ENCODE measurements around the gene TNC. TPM values are rescaled to one million over a fixed set of nuclear protein-coding genes. Genes with fewer than 3 reads are reported as not detected.

TNC gene
- total RNA-seq, 1 donor from 2014 or later, result 21.5 TPM

DNA sequence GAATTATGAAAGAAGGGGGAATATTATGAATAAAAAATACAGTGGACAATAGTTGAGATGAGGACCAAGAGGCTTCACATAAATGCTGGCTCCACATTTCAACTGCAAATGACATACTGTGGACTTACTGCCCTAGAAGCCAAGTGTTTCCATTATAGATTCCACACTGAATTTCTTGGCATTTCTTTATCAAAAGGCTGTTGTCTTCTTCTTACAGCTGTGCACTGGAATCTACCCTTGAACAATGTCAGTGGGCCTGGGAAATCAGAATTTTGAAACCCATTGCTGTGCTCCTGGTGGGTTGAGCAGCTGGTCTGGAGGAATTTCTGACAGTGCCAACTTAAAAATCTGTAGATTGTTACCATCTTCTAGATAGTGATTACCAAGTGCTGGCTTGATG is 49.9 kb downstream of the TNC start:
- no peak overlapping the region for H3K4me3 Mint-ChIP-seq
- no peak for DNase-seq (ENCODE audit: low spot score in 2 of 2, unreplicated experiment in 2 of 2)
- no peak overlapping the region for H3K27ac Mint-ChIP-seq
- H3K4me1 Mint-ChIP-seq, result peaks cover 10% of the 10 kb centered on the region
- H3K27me3 Mint-ChIP-seq (ENCODE audit: low read depth), result no peaks in the 10 kb centered on the region
- H3K36me3 Mint-ChIP-seq, result no peaks in the 10 kb centered on the region
- no peaks in the 10 kb centered on the region for H3K9me3 Mint-ChIP-seq
- TF ChIP-seq, protein P1, sequence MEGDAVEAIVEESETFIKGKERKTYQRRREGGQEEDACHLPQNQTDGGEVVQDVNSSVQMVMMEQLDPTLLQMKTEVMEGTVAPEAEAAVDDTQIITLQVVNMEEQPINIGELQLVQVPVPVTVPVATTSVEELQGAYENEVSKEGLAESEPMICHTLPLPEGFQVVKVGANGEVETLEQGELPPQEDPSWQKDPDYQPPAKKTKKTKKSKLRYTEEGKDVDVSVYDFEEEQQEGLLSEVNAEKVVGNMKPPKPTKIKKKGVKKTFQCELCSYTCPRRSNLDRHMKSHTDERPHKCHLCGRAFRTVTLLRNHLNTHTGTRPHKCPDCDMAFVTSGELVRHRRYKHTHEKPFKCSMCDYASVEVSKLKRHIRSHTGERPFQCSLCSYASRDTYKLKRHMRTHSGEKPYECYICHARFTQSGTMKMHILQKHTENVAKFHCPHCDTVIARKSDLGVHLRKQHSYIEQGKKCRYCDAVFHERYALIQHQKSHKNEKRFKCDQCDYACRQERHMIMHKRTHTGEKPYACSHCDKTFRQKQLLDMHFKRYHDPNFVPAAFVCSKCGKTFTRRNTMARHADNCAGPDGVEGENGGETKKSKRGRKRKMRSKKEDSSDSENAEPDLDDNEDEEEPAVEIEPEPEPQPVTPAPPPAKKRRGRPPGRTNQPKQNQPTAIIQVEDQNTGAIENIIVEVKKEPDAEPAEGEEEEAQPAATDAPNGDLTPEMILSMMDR (IDR thresholded peaks at IDR 0.05; ENCODE audit: unreplicated experiment), result no peak

DNA sequence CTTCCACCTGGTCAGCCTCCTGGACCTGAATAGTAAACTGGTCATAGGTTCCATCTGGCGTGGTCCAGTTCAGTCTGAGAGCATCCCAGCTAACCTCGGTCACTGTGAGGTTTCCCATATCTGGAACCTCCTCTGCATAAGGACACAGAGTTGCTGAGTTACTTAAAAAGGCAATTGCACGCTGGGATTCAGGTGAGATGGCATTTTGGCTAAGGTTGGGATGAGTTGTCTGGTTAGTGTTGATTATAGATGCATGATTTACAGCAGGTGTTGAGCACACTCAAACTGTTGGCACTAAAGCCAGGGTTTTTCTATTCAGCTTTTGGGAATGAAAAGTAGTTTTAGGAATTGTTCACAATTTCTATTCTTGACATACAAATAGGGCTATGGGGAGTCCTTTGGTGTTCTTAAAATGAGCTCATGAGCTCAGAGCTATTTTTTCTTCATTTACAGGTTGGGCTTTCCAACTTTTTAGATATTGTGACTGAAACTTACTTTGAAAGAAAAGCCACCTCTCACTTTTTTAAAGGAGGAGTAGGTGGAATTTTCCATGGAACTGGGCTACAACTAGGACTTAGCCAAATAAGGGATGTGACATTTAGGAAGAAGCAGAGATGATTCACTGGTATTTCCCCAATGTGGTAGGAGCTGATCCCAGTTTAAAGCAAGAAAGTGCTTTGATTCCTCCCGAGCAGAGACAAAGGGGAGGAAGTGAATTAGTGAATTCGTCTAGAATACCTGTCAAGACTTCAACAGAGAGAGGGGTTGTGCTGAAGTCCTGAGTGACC is 54.7 kb downstream of the TNC start:
- Mint-ChIP-seq H3K27ac (no peak overlapping the region), H3K27me3 (ENCODE audit: low read depth) (no peaks in the 10 kb centered on the region), H3K36me3 (no peaks in the 10 kb centered on the region), H3K4me1 (peaks cover 5% of the 10 kb centered on the region), H3K4me3 (no peak overlapping the region), H3K9me3 (no peaks in the 10 kb centered on the region)
- TF ChIP-seq, protein P1 (IDR thresholded peaks at IDR 0.05; ENCODE audit: unreplicated experiment), result no peak
- no peak for DNase-seq (ENCODE audit: low spot score in 2 of 2, unreplicated experiment in 2 of 2)

DNA sequence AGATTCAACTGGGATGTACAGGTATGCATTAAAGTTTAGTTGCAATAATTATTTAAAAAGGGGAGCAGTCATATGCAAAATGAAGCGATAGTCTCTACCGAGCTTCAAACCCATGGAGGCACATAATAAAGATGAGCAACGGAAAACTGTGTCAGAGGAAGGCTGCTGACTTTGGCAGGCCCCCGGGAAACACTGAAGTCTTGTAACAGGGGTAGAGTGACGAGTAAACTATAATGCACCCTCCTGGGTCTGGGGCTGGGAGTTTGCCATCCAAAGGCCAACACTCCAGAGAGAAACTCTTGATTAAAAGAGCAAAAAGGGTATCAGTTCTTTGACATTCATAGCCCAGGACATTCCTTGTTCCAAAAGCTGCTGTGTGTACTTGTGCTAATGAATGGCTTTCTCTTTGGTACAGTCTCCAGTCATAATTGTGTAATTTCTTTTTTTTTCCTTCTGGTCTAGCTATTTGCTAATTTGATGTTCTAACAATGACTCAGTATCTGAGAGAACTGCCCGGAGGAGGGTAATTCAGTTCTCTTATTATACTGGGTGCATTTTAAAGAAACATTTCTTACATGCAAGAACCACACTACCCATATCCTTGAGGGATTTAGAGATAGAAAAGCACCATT is 59.2 kb downstream of the TNC start:
- Mint-ChIP-seq H3K36me3 (no peaks in the 10 kb centered on the region), H3K9me3 (no peaks in the 10 kb centered on the region), H3K27ac (no peak overlapping the region), H3K4me3 (no peak overlapping the region), H3K4me1 (peaks cover 5% of the 10 kb centered on the region), H3K27me3 (ENCODE audit: low read depth) (no peaks in the 10 kb centered on the region)
- DNase-seq (ENCODE audit: low spot score in 2 of 2, unreplicated experiment in 2 of 2), result no peak
- TF ChIP-seq, protein P1 (IDR thresholded peaks at IDR 0.05; ENCODE audit: unreplicated experiment), result no peak

DNA sequence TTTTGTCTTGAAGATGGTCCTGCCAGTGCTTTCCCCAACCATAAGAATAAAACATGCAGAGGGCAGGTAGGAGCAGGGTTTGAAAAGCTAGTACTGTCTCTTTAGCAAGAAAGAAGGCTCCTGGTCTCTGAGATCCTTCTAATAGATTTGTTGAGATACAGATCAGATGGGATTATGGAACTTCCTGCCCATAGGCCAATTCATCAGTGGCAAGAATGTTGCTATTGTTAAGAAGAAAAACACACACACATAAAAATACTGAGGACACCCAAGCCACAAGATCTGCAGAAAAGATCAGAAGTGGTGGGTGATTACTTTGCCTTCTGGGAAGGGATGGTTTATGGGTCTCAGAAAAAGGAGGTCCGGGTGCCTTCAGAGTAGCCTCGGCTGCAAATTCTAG is 59.8 kb downstream of the TNC start:
- H3K4me1 Mint-ChIP-seq, result peaks cover 5% of the 10 kb centered on the region
- TF ChIP-seq, protein P1 (IDR thresholded peaks at IDR 0.05; ENCODE audit: unreplicated experiment), result no peak
- H3K9me3 Mint-ChIP-seq, result no peaks in the 10 kb centered on the region
- no peak for DNase-seq (ENCODE audit: low spot score in 2 of 2, unreplicated experiment in 2 of 2)
- H3K4me3 Mint-ChIP-seq, result no peak overlapping the region
- no peaks in the 10 kb centered on the region for H3K36me3 Mint-ChIP-seq
- H3K27me3 Mint-ChIP-seq (ENCODE audit: low read depth), result no peaks in the 10 kb centered on the region
- H3K27ac Mint-ChIP-seq, result no peak overlapping the region

DNA sequence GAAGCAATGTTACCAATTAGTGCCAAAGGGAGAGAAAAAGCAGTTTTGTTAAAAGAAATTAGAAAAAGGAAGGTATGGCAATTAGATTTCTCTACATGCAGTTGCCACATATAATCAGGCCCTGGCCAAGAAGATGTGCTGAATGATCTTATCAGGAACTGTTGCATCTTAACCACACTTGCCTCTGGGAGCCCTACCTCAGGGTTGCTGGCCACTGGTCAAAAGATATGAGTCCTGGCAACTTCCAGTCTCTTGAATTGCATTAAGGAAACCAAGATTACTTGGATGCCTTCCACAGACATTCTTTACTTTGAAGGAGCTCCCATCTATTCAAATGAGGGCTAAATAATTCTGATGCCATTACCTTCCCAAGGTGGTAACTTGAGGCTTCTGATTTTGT is 60.4 kb downstream of the TNC start:
- H3K27me3 Mint-ChIP-seq (ENCODE audit: low read depth), result no peaks in the 10 kb centered on the region
- H3K4me1 Mint-ChIP-seq, result peaks cover 5% of the 10 kb centered on the region
- H3K27ac Mint-ChIP-seq, result no peak overlapping the region
- TF ChIP-seq, protein P1 (IDR thresholded peaks at IDR 0.05; ENCODE audit: unreplicated experiment), result no peak
- H3K4me3 Mint-ChIP-seq, result no peak overlapping the region
- no peaks in the 10 kb centered on the region for H3K36me3 Mint-ChIP-seq
- no peak for DNase-seq (ENCODE audit: low spot score in 2 of 2, unreplicated experiment in 2 of 2)
- H3K9me3 Mint-ChIP-seq, result no peaks in the 10 kb centered on the region
